NCI-H748 (cell line): ENCODE results near the gene SFXN4.
"Not testable (repeated sequence)": the region's sequence is repeated elsewhere in the genome, so short reads cannot be mapped to it uniquely, and the experiment has no call there.

Experiments
- DNase-seq: peaks from one replicate; lab custom pipeline; 2025; ENCODE audit not compliant: unreplicated experiment; lab: John Stamatoyannopoulos, UW

Gene SFXN4

DNA sequence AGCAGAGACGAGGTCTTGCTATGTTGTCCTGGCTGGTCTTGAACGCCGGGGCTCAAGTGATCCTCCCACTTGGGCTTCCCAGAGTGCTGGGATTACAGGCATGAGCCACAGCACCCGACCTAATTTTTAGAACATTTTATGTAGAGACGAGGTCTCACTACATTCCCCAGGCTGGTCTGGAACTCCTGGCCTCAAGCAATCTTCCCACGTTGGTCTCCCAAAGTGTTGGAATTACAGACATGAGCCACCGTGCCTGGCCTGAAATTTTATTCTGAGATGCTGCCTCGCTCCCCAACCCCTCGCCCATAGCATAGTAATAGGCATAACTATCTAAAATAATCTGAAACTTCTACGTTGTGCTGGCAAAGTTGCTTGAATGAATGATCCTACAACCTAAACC, 21.9 kb downstream of the SFXN4 start:
- no peak for DNase-seq

DNA sequence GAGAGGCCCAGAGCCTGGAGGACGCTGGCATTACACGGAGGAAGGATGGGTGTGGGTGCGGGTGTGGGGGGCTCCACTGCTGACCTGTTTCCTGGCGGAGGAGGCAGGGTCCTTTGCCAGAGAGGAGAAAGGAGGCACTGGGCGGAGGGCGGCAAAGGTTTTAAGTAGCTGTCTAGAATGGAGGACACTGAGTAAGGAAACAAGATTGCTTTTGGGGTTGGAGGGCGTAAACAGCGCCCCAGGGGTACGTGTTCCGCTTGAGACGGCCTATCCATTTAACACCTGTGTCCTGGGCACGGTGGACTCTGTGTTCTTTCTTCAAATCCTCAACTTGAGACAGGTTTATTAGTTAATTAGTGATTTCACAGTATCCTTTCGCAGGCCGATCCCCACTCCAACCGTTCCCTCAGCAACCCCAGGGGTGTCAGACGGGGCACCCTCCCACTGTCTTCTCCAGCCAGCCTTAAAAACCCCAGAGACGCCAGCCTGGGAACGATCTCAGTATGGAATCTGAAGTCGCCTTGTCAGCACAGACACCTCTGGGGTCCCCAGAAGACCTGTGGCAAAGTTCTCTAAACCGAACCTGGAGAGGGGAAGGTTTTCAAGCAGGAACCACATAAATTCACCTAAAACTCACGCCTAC, 24.8 kb downstream of the SFXN4 start:
- DNase-seq: no peak

DNA sequence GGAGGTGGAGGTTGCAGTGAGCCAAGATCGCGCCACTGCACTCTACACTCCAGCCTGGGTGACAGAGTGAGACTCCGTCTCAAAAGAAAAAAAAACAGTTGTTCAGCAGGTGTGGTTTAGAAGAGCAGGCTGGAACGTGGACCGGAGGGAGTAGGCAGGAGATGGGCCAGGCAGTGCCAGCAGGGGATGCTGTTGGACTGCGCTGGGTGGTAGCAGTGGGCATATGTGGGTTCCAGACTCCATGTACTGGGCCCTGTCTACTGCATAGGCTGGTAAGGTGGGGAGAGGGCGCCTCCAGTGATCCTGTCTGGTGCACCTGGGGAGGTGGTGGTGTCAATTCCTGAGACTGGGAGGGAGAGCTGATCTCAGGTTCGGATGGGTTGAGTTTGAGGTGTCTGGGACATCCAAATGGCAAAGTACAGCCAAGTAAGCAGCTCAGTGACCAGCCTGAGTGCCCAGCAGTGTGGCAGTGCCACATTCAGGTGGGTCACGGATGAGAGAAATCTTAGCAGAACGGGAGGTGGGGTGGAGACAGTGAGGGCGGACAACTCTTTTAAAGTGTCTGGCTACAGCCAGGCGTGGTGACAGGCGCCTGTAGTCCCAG, 25.9 kb downstream of the SFXN4 start:
- peak; percentile 13 for DNase-seq

DNA sequence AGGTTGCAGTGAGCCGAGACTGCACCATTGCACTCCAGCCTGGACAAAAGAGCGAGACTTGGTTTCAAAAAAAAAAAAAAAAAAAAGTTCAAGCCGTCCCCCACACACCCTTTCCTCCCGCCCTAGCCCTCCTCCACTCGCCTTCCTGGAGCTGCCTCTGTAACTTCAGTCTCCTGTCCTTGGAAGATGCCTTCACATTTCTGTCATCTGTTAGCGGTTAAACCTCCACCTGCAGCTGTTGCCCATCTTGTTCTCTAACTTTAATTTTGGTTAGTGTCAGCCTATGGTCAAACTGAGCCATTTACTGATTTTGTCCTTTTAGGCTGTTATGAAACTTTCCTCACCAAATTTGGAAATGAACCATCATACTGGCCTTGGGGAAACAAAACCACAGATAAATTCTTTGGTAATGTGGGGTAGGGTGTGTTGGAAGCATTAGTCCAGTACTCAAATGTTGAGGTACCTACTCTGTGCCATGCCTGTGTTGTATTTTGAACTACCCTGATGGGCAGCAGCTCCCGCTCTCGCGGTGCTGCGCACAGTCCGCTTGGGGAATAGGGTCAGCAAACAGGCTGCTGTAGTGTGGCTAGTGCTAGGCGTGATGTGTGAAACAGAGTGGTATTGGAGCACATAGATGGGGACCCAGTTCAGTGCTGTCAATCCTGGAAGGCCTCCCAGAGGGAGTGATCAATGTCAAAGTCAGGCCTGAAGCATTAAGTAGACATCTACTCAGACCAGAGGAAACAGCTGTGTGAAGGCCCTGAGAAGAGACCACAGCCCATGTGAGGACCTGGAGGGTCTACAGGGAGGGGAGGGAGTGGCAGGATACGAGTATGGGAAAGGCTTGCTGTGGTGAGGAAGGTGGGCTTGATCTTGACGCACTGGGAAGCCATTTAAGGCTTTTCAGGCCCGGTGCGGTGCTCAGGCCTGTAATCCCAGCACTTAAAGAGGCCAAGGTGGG, 26.9 kb downstream of the SFXN4 start:
- no peak for DNase-seq

DNA sequence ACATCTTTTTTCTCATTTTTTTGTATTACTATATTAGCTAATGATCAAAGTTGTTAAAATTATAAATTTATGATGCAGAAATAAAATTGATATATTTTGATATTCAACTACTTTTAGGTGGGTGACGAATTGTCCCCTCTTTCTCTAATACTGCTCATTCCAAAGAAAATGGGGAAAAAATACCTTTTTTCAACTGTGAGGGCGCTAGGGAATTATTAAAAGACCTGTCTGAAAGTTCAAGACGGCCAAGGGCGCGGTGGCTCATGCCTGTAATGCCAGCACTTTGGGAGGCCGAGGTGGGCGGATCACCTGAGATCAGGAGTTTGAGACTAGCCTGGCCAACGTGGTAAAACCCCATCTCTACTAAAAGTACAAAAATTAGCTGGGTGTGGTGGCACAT, 27.6 kb downstream of the SFXN4 start:
- not testable (repeated sequence) for DNase-seq

DNA sequence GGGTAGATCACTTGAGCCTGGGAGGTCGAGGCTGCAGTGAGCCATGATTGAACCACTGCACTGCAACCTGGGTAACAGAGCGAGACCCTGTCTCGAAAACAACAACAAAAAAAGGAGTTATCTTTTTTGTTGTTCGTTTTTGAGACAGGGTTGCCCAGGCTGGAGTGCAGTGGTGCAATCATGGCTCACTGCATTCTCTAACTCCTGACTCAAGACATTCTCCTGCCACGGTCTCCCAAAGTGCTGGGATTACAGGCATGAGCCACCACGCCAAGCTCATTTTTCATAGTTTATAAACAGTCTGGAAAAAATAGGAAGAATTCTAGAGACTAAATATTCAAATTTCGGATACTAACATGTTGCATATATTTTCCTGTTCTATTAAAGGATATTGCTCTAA, 29.4 kb downstream of the SFXN4 start:
- no peak for DNase-seq

DNA sequence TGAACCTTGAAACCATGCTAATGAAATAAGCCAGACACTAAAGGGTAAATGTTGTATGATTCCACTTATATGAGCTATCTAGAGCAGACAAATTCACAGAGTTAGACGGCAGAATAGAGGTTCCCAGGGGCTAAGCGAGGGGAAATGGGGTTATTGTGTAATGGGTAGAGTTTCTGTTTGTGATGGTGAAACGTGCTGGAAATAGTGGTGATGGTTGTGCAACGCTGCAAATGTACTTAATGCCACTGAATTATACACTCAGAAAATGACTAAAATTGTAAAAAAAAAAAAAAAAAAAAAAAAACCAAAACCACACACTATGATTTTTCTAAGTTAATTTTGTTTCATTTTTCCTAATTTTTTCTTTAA, 30.0 kb downstream of the SFXN4 start:
- no peak for DNase-seq

DNA sequence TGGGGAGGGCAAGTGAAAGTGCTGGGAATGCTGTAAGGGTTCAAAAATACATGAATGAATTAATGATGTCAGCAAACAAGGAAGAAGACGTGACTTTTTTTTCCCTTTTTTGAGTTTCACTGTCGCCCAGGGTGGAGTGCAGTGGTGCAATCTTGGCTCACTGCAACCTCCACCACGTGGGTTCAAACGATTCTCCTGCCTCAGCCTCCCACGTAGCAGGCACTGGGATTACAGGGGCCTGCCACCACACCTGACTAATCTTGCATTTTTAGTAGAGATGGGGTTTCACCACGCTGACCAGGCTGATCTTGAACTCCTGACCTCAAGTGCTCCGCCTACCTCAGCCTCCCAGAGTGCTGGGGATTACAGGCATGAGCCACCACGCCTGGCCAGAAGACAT, 31.6 kb downstream of the SFXN4 start:
- DNase-seq: no peak

DNA sequence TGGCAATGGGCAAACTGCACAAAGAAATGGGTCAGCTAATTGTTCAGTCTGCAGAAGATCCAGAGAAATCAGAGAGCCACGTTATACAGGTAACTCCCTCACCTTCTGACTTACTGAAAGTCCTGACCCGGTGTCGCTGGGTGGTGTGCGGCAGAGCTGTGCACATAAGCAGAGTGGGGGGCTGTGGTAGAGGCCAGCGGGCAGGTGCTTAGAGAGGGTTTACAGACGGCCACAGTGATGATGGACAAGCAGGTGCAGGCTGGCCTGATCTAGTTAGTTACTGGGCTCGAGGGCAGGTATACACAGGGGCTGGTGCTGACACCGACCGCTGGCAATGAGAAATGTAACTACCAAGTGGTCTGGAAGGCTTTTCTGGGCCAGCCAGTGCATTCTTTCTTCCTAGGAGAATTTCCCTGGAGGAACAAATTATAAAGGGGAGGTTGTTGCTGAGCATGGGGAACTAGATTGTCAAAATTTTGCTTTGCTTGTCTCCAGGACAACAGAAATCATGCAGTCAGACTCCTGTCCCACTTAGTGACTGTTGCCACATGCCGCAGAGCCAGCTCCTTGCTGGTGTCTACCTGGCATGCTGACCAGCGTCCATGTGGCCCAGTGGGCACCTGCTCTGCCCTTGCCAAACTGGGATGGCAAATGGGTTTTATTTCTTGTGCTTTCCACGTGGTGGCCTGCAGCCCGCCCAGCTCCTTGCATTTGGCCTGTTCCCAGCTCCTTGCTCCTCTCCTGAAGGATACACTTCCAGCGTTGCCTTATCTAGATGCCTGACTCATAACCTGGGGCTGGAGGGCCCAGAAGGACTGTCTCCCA, 32.8 kb downstream of the SFXN4 start:
- no peak for DNase-seq

DNA sequence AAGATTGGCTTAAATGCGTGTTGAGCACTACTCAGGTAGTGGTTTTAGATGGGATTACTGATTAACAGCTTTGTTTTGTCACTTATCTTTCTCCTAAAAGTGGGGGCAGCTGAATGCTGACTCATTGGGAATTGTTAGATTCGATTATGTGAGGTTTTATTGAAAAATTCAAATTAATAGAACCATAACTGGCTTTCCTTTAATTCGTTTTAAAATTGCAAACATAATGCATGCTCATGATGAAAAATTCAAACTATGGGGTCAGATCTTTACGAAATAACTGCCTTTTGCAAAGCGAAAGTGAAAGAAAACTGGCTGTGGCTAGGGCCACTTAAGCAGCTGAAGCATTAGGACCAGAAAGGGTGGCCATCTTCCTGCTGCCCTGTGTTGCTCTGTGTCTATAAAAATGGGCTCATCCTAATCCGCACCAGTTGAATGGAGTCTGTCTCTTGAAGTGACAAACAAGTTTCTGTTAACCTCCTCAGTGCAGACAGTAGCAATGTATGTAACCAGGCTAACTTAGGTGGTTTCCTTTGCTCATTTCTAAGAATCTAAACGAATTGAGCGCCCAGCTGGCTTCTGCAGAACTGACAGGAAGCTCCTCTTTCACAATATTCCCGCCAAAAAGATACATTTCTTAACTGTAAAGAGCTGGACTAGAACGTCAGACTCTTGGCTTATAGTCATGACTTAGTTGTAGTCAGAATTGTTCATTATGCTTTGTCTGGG, 33.8 kb downstream of the SFXN4 start:
- no peak for DNase-seq

DNA sequence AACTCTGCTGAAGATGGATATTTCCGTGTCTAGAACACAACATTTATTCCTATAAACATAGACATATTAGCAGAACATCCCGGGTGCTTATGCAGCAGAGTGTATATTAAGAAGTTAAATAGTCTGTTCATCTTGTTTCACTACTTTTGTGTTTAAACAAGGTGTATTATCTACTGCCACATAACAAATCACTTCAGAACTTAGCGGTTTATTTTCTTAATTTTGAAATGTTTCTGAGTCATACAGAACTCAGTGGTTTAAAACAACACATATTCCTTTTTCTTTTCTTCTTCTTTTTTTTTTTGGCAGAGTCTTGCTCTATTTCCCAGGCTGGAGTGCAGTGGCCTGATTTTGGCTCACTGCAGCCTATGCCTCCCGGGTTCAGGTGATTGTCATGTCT, 35.8 kb downstream of the SFXN4 start:
- DNase-seq: no peak

DNA sequence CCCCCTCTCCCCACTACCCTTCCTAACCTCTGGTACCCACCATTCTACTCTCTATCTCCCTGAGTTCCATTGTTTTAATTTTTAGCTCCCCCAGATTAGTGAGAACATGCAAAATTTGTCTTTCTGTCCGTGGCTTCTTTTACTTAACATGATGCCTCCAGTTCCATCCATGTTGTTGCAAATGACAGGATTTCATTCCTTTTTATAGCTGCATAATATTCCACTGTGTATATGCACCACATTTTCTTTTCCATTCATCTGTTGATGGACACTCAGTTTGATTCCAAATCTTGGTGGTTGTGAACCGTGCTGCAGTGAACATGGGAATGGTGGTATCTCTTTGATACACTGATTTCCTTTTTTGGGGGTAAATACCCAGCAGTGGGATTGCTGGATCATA, 39.6 kb downstream of the SFXN4 start:
- no peak for DNase-seq

DNA sequence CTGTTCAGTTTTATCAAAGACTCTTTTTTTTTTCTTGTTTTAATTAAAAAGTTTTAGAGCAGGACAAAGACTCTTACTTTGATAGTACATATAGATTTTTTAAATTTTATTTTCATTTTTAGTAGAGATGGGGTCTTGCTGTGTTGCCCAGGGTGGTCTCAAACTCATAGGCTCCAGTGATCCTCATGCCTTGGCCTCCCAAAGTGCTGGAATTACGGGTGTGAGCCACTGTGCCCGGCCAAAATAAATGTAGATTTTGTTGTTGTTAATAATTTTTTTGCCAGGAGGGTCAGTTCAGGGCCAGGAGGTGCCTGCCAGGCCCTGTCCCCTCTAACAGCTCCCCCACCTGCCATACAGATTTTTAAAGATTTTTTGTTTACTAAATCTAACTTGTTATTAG, 44.6 kb downstream of the SFXN4 start:
- DNase-seq: no peak

DNA sequence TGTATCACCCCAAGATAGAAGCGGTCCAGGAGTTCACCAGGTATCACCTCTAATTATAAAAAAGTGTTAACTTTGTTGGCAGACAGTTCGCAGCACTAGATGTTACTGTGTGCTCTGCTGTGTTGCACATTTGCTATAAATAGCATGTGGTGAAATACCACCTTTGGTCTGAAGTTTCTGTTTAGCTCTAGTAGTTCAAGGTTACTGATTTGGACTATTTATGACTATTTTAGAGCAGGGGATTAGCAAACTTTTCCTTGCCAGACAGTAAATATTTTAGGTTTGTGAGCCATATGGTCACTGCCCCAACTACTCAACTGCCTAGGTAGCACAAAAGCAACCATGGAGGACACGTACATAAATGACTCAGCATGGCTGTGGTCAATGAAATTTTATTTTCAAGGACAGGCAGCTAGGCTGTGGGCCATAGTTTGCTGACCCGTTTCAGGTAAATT, 45.1 kb downstream of the SFXN4 start:
- no peak for DNase-seq

DNA sequence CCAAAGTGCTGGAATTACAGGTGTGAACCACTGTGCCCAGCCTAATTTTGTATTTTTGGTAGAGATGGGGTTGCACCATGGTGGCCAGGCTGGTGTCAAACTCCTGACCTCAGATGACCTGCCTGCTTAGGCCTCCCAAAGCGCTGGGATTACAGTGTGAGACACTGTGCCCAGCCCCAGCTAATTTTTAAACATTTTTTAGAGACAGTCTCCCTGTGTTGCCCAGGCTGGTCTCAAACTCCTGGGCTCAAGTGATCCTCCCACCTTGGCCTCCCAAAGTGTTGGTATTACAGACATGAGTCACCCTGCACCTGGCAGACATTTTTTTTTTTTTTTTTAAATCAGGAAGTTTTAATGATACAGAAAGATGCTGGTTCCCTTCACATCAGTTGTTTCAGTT, 46.1 kb downstream of the SFXN4 start:
- DNase-seq: no peak

DNA sequence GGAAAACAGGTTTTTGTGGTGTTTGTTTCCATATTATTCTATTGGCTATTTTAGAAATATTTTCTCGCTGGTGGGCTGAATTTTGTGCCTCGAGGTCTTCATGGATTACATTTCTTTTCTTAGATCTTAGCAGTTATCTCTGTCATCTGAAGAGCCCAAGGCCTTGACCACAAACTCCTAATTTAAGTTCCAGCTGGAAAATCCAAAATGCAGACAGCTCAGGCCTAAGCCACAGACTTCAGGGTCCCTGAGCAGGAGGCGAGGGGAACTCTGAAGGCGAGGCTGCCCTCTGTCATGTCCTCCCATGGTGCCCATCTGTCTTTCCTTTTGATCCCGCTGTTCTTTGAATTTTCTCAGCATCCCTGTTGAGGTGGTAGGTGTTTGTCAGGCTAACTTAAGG, 47.3 kb downstream of the SFXN4 start:
- no peak for DNase-seq

DNA sequence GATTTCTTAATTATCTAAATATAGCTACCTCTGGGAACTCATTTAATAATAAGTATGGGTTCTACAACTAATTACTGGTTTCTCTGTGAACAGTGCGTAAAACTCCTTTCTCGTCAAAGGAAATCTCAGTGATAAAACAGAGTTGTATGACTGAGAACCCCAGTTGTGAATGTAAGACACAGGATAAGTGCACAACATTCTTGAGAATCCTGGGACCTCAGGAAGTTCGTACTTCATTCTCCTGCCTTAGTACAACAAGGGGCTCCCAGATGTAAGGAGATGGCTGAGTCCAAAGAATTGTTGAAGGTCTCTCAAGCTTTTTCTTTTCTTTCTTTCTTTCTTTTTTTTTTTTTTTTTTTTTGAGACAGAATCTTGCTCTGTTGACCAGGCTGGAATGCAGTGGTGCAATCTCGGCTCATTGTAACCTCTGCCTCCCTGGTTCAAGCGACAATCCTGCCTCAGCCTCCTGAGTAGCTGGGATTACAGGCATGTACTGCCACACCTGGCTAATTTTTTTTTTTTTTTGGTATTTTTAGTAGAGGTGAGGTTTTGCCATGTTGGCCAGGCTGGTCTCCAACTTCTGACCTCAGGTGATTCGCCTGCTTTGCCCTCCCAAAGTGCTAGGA, 49.1 kb downstream of the SFXN4 start:
- DNase-seq: no peak

DNA sequence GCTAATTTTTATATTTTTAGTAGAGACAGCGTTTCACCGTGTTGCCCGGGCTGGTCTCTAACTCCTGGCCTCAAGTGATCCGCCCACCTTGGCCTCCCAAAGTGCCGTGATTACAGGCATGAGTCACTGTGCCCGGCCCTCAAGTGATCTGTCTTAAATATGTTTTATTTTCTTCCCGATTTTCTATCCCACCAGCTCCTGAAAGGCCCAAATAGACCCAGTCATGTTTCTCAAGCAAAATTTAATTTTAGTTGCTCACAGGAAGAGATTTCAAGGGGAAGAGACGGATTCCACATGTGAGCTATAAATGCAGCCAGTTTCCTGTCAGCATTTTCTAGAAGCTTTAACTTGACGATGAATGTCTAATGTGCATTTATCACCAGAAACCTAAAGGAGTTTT, 49.6 kb downstream of the SFXN4 start:
- DNase-seq: no peak

DNA sequence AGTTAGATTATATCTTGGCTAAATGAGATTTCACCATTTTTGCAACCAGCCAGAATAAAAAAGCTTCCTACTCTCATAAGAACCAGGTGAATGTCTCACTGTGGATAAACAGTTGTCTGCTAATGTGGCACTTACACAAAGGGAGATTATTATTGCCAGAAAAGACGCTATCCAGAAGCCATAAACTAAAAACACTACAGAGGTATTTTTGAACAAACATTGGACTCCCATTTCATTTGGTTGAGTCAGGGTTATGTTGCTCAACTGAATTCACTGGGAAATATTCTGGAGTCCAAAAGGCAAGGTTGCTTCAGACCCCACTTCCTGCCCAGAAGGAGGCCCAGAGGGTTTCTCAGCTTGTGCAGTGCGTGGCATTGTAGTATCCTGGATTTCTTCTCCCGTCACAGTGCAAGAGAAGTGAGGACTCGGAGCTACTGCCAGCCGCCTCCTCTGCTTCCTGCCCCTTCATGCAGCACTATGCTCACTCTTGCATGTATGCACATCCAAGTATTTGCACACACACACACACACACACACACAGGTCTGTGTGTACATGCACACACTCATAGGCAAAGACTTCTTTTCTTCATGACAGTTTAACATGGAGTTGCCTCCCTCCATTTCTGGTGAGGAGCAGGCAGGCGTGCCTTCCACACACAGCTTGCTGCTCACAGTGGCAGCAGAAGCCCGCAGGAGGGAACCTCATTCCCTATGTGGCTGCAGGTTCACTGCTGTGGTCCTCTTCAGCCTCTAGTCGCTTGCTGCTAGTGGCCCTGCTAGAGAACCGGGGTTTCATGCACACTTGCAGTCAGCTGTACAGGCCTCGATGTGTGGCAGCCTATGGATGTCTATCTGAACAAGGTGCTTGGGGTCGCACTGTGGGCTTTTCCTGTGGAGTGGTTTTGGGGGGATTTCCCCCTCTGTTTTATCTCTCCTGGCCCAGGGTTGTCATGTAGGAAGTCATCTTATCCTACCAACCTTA, 51.5 kb downstream of the SFXN4 start:
- no peak for DNase-seq
